ENCODE results near the gene SMCHD1.
"Not testable (repeated sequence)": the region's sequence is repeated elsewhere in the genome, so short reads cannot be mapped to it uniquely, and the experiment has no call there.

The SMCHD1 gene

GRCh38 chr18:2811416-2811815 lies 155.9 kb downstream of the SMCHD1 start:
- no peak for FAIRE-seq
- no peak for DNase-seq (ENCODE audit: low spot score)

- FAIRE-seq = no peak
- DNase-seq (ENCODE audit: low spot score) = no peak
Observed at GRCh38 chr18:2814928-2815327, 159.4 kb downstream of the SMCHD1 start.

DNA sequence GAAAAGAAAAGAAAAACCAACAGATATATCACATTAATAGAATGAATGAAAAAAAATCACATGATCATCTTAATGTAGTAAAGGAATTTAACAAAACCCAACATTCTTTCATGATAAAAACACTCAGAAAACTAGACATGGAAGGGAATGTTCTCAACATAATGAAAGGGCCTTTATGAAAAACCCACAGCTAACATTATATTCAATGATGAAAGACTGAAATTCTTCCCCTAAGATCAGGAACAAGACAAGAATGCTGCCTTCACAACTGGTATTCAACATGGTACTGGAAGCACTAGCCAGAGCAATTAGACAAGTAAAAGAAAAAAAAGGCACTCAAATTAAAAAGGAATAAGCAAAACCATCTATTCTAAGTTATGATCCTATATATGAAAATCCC lies 162.8 kb downstream of the SMCHD1 start:
- DNase-seq (ENCODE audit: low spot score) = no peak
- FAIRE-seq = no peak

- FAIRE-seq = no peak
- no peak for DNase-seq (ENCODE audit: low spot score)
Observed at GRCh38 chr18:2821695-2822094, 166.2 kb downstream of the SMCHD1 start.

DNA sequence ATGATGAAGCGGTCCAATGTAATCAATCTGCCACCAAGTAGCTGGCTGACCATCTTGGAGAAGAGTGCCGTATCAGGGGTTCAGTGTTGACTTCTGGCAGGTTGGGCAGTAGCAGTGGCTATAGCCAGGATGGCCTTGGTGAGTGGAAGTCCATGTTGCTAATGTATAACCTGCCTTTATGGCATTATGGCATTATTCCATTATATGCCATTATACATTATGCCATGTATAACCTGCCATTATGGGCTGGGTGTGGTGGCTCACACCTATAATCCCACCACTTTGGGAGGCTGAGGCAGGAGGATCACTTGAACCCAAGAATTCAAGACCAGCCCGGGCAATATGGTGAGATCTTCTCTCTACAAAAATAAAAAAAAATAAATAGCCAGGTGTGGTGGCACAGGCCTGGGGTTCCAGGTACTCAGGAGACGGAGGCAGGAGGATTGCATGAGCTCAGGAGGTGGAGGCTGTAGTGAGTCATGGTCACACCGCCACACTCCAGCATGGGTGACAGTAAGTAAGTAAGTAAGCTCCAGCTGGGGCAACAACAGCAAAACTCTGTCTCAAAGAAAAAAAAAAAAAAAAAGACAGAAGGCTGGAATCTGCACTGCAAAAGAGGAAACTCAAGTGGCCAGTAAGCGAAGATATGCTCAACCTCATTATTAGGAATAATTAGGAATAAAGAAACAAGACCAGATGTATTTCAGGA lies 166.8 kb downstream of the SMCHD1 start:
- no peak for DNase-seq (ENCODE audit: low spot score)
- no peak for FAIRE-seq

DNA sequence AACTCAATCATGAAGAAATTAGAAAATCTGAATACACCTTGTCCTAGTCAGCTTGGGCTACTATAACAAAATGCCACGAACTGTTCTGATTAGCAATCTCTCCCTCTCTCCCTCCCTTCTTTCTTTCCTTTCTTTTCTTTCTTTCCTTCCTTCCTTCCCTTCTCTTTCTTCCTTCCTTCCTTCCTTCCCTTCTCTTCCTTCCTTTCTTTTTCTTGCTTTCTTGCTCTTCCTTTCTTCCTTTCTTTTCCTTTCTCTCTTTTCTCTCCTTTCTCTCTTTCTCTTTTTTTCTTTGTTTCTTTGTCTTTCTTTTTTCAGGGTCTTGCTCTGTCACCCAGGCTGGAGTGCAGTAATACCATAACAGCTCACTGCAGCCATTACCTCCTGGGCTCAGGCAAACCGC lies 167.7 kb downstream of the SMCHD1 start:
- DNase-seq (ENCODE audit: low spot score) = no peak
- no peak for FAIRE-seq

GRCh38 chr18:2823966-2824365 lies 168.4 kb downstream of the SMCHD1 start:
- DNase-seq (ENCODE audit: low spot score) (no peak), FAIRE-seq (no peak)

GRCh38 chr18:2824865-2825264 lies 169.3 kb downstream of the SMCHD1 start:
- FAIRE-seq (no peak), DNase-seq (ENCODE audit: low spot score) (no peak)

DNA sequence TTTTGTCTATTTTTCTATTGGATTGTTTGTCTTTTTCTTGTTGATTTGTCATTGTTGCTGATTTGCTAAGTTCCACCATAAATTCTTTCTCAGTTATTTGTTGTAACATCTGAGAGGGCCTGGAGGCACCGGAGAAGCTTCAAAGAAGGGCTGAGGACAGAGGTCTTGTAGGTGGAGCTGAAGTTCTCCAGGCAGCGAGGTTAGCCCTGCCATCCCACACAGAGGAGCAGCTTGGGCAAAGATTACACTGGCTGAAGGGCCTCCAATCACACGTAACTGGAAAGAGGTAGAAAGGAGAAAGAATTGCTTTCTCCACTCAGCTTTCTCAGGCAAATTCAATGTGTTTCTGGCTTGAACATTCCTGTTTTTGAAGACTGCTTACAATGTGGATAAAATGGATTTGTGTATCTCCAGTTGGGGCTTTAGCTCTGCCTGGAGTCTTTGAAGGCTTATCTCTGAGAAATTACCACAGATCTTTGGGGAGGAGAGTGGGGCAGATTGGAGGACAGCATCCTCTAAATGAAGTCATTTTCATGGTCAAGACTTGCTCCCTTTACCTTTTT lies 170.2 kb downstream of the SMCHD1 start:
- no peak for FAIRE-seq
- DNase-seq (ENCODE audit: low spot score) = no peak

DNA sequence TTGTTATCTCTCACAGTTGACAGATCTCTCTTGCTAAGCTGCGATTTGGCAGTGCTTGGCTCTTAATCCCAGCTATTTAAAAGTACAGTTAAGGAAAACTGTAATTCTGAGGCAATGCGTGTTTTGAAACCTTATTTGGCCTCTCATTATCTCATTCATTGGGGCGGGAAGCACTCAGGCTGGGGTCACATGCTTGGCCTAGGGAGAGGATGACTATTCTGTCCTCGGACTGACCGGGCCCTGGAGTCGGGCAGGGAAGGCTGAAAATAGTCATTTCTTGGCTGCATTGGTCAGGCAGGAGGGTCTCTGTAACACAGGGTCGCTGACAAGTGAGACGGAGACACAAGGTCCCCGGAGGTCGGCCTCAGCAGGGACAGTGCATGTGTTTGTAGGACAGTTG lies 171.1 kb downstream of the SMCHD1 start:
- DNase-seq (ENCODE audit: low spot score) = no peak
- FAIRE-seq = no peak

DNA sequence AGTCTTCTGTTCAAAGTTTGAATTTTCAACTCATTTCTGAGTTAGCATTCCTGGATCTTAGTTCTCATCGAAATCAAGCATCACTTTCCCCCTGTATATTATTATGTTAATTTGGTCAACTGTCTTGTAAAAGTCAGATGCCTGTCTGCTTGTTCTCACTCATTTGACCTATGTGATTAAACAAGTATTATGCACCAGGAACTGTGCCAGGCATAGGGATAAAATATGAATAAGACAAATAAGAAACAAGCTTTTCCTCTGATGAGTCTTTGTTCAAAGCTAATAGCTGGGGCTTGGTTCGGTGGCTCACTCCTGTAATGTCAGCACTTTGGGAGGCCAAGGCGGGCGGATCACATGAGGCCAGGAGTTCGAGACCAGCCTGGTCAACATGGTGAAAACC lies 171.5 kb downstream of the SMCHD1 start:
- DNase-seq (ENCODE audit: low spot score) = no peak
- no peak for FAIRE-seq

- not testable (repeated sequence) for DNase-seq (ENCODE audit: low spot score); FAIRE-seq
Observed at GRCh38 chr18:2836118-2836517, 180.6 kb downstream of the SMCHD1 start.

GRCh38 chr18:2837290-2837689 lies 181.8 kb downstream of the SMCHD1 start:
- not testable (repeated sequence) for DNase-seq (ENCODE audit: low spot score); FAIRE-seq

DNA sequence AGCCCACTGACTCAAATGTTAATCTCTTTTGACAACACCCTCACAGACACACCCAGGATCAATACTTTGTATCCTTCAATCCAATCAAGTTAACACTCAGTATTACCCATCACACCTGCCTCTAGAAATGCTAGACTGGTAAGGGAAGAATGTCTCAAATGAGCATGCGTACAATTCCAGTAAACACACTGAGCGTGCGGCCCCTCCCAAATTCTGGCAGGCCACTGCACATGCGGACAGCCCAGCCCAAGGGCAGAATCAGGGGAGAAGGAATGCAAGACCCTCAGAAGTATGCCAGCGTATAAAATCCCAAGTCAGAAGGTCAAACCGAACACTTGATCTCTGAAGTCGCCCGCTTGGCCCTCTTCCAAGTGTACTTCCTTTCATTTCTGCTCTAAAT lies 183.7 kb downstream of the SMCHD1 start:
- FAIRE-seq = no peak

GRCh38 chr18:2840521-2840920 lies 185.0 kb downstream of the SMCHD1 start:
- FAIRE-seq (no peak), DNase-seq (ENCODE audit: low spot score) (no peak)

More for the DNA sequence above, 183.7 kb downstream of the SMCHD1 start:
- DNase-seq (ENCODE audit: low spot score) = no peak

- no peak for FAIRE-seq
- no peak for DNase-seq (ENCODE audit: low spot score)
Observed at GRCh38 chr18:2843146-2843545, 187.6 kb downstream of the SMCHD1 start.

DNA sequence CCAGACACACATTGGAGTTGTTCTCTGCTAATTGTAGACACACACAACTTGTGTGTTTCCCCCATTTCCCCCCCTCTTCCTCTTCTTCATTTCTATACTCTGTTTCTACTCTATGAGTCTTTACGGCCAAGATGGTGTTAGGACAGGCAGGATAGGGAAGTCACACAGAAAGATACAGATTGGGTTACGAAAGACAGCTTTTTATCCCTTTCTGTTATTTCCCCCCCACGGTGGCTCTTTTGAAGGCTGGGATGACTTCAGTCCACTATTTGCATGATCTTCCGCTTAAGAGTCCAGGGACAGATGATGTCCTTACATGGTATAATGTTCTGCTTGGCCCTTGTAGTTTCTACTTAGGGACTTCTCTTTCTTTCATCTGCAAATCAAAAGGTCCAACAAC lies 189.6 kb downstream of the SMCHD1 start:
- FAIRE-seq (no peak), DNase-seq (ENCODE audit: low spot score) (no peak)

GRCh38 chr18:2846636-2847316 lies 191.2 kb downstream of the SMCHD1 start, which contains the start of gene EMILIN2:
Gene EMILIN2, plus strand, starts transcription at chr18:2847006. Its CDS starts 183 bp downstream, at chr18:2847189.
- DNase-seq (ENCODE audit: low spot score) (no peak), FAIRE-seq (no peak)

DNA sequence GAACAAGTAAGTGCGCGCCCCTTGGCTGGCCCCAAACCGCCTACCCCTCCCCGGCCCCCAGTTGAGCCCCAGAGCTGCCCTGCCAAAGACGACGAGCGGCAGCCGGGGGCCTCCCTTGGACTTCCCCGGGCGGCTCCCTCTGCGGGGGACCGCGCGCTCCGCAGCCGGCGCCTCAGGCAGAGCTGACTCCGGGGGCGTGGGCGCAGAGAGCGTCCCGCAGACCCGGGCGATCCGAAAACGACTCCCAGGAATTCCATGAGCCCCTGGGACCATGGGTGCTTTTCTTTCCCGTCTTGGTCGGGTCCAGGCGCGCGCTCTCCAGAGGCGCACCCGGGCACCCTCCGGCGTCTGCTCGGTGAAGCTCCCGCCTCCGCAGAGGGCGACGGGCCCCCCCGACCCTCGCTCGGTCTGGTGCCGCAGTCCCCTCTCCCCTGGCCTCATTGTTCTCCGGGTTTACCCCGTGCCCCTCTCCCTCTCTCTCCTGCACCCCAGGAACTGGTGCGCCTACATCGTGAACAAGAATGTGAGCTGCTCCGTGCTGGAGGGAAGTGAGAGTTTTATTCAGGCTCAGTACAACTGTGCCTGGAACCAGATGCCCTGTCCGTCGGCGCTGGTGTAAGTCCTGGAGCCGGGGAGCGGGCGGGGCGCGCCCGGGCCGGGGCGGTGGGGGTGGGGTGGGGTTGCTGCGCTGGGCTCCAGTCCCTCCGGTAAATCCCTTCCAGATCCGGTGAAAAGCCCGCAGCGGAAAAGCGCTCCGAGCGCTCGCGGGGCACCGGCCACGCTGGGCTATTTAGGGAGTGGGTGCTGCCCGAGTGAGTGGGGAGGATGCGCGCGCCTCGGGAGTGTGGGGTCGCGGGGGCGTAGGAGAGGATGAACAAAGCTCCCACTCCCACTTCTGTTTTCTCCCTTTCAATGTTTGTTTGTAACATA lies 192.1 kb downstream of the SMCHD1 start:
- DNase-seq (ENCODE audit: low spot score) (no peak), FAIRE-seq (no peak)

DNA sequence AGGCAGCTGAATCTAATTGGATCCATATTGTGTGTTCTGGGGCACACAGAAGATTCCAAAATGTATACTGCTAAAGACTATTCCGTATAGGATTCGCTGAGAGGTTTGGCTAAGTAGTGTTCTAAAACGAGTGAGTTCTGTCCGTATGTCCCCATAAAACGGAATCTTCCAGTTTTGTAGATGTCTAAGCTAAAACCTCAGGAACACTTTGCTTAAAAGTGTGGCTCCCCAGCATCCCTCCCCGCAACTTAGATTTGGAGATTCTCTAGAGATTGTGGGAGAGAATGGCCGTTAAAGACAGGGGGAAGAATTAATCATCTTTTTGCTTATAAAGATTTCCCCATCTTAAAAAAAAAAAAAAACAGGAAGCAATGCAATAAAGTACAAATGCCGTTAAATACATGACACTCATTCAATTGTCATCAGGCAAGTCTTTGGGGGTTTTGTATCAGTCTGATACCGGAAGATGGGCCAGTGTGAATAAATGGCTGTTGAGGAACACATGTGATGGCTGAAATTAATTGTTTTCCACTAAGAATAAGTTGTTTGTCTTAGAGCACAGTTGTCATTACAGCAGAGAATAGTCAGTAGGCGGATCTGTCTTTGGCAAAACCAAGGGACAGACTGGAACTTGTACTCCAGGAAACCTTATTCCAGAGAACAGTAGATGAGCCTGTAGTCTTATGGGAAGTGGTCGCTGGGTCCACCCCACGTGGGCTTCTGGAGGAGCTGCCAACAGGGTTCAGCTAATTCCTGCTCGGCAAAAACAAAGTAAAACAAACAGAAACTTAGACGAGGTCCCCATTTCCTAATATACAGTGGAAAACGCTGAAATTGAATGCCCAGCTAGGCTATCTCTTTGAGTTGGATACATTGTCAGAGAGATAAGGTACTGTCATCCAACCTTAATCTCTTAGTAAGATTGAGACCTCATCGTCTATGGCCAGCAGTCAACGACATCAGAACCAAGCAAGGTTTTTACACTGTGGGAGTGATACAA lies 193.0 kb downstream of the SMCHD1 start:
- no peak for DNase-seq (ENCODE audit: low spot score)
- no peak for FAIRE-seq

Data from RCC 7860 (cell line).